ACHN (cell line): ENCODE results near the gene LAYN.
A peak's percentile ranks its signal among the peaks of the same experiment; 100 is the strongest.

Source experiments
- DNase-seq: peaks from one replicate; pipeline ENCODE4 v3.0.0-alpha.2; 2015
- in situ Hi-C: cut with HindIII; loops from 2 replicates; pipeline ENCODE4 v1.10.0; 2017; ENCODE audit warnings: low sequenced_read_pairs, low pct_ligation_motif_present, low pct_unique_long_range_greater_than_20kb

LAYN gene

GRCh38 chr11:111555255-111555654 is 14.7 kb downstream of the LAYN start:
- in situ Hi-C loops, result no loop called here
- no peak for DNase-seq

- DNase-seq, result peak; percentile 75
- in situ Hi-C loops, result no loop called here
These were observed 17.0 kb downstream of the LAYN start for GRCh38 chr11:111557425-111558111.

DNA sequence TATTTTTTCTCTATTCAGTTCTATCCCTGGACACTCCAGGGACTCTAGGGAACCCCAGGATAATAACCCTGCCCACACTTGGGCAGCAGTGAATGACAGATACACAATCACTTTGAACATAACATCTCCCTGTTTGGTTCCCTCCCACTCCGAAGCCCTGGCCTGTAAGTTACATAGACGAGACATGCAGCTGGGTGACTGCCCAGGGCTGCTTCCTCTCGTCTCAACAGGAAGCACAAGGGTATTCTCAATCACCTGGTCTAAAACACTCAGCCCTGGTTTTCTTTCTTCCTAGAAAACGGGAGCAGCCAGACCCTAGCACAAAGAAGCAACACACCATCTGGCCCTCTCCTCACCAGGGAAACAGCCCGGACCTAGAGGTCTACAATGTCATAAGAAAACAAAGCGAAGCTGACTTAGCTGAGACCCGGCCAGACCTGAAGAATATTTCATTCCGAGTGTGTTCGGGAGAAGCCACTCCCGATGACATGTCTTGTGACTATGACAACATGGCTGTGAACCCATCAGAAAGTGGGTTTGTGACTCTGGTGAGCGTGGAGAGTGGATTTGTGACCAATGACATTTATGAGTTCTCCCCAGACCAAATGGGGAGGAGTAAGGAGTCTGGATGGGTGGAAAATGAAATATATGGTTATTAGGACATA is 19.4 kb downstream of the LAYN start:
- in situ Hi-C loops, result no loop called here
- no peak for DNase-seq

- in situ Hi-C loops, result no loop called here
- no peak for DNase-seq
These were observed 20.3 kb downstream of the LAYN start for GRCh38 chr11:111560800-111561199.

- in situ Hi-C loops, result no loop called here
These were observed 20.8 kb downstream of the LAYN start for GRCh38 chr11:111561306-111561705.

GRCh38 chr11:111561791-111562325 is 21.3 kb downstream of the LAYN start:
- DNase-seq, result peak; percentile 35
- in situ Hi-C loops, result no loop called here

More at GRCh38 chr11:111561306-111561705, 20.8 kb downstream of the LAYN start:
- no peak for DNase-seq

GRCh38 chr11:111562692-111563389 is 22.3 kb downstream of the LAYN start:
- in situ Hi-C loops, result no loop called here
- DNase-seq, result no peak

GRCh38 chr11:111565114-111565720 is 24.7 kb downstream of the LAYN start:
- in situ Hi-C loops, result no loop called here
- peak; percentile 63 for DNase-seq

- no peak for DNase-seq
- in situ Hi-C loops, result no loop called here
These were observed 25.8 kb downstream of the LAYN start for GRCh38 chr11:111566324-111566723.

- DNase-seq, result no peak
- in situ Hi-C loops, result no loop called here
These were observed 29.0 kb downstream of the LAYN start for GRCh38 chr11:111569476-111569875.

DNA sequence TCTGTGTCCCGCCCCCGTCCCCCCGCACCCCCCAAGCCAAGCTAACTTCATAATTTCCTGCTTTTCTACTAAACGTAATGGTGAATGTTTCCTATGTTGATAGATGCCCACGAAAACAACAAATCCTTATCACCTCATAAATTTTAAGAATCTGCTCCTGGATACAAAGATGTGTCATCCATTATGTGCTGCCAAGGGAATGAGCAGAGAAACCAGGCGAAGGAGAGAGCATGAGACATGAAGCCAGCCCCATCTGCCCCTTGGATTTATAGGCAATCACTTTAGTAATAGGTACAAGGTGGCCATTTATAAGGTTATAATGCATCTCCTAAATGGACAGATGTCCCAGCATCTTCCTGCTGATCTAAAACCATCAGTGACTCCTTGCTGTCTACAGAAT is 30.3 kb downstream of the LAYN start:
- in situ Hi-C loops, result no loop called here
- DNase-seq, result no peak

GRCh38 chr11:111571829-111572501 is 31.4 kb downstream of the LAYN start:
- in situ Hi-C loops, result no loop called here
- peak; percentile 22 for DNase-seq

GRCh38 chr11:111572581-111572980 is 32.1 kb downstream of the LAYN start:
- no peak for DNase-seq
- in situ Hi-C loops, result no loop called here

DNA sequence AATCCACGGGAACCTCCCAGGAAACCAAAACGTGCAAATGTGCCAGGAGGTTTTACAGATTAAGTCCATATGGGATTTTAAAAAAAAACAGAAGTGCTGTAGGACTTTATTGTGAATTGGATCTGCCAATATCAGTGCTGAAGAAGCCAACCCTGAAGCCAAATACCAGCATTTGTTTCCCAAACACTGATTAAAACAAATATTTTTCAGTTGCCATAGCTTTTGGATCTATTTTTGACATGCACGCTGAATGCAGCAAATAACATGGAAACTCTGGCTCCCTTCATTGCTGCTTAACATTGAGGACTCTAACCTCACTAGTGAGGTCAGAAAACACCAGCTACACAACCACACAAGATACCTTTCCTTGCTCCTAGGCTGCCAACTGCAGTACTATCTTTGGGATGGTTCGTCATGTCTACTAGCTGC is 33.3 kb downstream of the LAYN start:
- no peak for DNase-seq
- in situ Hi-C loops, result no loop called here

- no peak for DNase-seq
- in situ Hi-C loops, result no loop called here
These were observed 34.1 kb downstream of the LAYN start for GRCh38 chr11:111574373-111575225.

- DNase-seq, result no peak
- in situ Hi-C loops, result no loop called here
These were observed 35.2 kb downstream of the LAYN start for GRCh38 chr11:111575740-111576139.

DNA sequence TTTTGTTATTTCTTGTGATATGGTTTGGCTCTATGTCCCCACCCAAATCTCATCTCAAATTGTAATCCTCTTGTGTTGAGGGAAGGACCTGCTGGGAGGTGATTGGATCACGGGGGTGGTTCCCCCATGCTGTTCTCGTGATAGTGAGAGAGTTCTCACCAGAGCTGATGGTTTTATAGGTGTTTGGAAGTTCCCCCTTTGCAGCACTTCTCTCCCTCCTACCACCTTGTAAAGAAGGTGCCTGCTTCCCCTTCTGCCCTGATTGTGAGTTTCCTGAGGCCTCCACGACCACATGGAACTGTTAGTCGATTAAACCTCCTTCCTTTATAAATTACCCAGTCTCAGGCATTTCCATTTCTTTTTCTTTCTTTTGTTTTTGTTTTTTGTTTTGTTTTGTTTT is 37.3 kb downstream of the LAYN start:
- in situ Hi-C loops, result no loop called here
- no peak for DNase-seq

GRCh38 chr11:111581341-111581740 is 40.8 kb downstream of the LAYN start:
- in situ Hi-C loops, result no loop called here
- DNase-seq, result no peak
